Limb (tissue), 2 donors: Measurements from ENCODE around the gene MED8.

Experiments
- DNase-seq, 2 donors: peaks; one replicate each; pipeline ENCODE4 v3.0.0-alpha.2; 2016; ENCODE audit errors: extremely low spot score in 2 of 2

Gene MED8

DNA sequence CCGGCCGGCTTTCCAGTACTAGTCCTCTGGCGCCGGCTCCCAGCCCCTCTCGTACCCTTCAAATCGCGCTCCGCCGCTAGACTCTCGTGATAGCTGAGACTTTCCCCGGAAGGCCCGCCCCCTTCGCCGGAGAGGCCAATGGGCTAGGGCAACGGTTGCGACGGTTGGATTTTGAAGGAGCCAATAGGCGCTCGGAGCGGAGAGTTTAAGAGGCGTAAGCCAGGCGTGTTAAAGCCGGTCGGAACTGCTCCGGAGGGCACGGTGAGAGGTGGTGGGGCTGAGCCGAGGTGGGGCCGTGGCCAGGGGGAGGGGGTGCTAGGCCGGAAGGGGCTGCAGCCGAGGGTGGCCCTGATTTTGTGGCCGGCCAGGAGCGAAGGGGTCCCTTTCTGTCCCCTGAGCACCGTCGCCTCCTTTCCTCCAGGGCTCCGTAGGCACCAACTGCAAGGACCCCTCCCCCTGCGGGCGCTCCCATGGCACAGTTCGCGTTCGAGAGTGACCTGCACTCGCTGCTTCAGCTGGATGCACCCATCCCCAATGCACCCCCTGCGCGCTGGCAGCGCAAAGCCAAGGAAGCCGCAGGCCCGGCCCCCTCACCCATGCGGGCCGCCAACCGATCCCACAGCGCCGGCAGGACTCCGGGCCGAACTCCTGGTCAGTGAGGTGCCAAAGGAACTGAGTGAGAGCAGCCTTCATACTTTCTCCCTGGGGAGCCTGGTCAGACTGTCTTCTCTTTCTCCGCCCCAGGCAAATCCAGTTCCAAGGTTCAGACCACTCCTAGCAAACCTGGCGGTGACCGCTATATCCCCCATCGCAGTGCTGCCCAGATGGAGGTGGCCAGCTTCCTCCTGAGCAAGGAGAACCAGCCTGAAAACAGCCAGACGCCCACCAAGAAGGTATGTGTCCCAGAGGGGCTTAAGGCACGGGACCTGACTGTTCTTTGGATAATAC, 30.6 kb downstream of the MED8 start, which contains the start of gene CDC20:
Gene CDC20, plus strand, starts transcription at position 236 of the 948 bp plus-strand sequence. Its CDS starts 235 bp downstream, at position 471.
- DNase-seq = peak; percentile 97 to 99

DNA sequence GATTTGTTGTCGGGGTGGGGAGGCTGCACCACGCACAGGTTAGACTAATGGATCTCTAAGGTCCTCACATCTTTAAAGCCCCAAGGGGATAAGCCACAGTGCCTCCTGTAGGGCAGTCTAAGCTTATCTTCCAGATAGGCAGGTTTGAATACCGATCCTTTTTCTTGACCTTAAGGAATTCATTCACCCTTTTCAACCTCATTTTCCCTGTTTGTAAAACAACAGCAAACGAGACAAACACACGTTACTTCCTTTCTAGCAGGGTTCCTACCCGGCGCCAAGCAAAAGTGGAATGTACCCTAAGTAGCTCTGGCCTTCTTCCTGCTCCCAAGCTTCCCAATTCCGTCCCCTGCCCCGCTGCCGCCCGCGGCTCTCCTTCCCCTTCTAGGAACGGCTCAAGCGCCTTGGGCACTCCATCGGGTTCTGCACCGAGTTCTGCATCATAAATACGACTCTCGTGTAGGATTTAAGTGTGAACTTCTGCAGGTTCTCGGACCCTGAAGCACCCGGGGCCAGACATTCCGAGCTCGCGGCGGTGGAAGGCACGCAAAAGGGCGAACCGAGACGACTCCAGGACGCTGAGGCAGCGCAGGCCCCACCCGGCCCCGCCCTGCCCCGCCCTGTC, 31.4 kb downstream of the MED8 start:
- DNase-seq = peak in 1 of 2 donors; percentile 9

GRCh38 chr1:43357251-43357650, 32.3 kb downstream of the MED8 start:
- no peak for DNase-seq

DNA sequence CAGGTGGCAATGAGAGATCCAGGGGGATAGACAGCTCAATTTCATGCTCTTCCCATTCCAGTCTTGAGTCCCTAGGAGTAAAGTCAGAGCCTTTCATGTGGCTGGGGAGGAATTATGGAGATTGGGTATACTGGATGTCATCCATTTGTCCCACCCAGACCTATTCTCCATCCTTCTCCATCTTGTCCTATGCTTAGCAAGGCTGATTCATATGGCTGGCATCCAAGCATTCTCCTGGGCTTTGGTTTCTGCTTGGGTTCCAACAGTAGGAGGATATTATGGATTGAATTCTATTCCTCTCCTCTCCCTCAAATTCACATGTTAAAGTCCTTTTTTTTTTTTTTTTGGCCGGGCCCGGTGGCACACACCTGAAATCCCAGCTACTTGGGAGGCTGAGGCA, 34.7 kb downstream of the MED8 start:
- DNase-seq = no peak

- no peak for DNase-seq
These were observed 35.1 kb downstream of the MED8 start for GRCh38 chr1:43354471-43354870.

GRCh38 chr1:43352881-43353280, 36.7 kb downstream of the MED8 start:
- no peak for DNase-seq

GRCh38 chr1:43352351-43352705, 37.3 kb downstream of the MED8 start:
- no peak for DNase-seq

GRCh38 chr1:43351421-43352350, 37.9 kb downstream of the MED8 start:
- no peak for DNase-seq

DNA sequence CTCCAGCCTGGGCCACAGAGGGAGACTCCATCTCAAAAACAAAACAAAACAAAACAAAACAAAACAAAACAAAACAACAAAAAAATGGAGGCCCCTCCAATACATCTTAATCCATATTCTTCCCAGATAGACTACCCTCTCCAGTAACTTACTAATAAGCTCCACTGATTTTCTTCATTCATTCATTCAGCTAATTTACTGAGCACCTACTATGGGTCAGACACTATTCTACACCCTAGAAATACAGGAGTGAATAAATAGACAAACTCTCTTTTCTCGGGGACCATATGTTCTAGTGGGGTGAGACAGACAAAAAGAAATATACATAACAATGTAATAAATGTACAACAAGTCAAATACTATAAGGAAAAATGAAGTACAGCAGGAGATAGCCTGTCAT, 38.6 kb downstream of the MED8 start:
- no peak for DNase-seq

GRCh38 chr1:43349594-43350306, 39.9 kb downstream of the MED8 start:
- DNase-seq = peak in 1 of 2 donors; percentile 14

GRCh38 chr1:43348809-43349593, 40.6 kb downstream of the MED8 start:
- peak; percentile 51 to 89 for DNase-seq

GRCh38 chr1:43348343-43348808, 41.2 kb downstream of the MED8 start:
- DNase-seq = no peak

DNA sequence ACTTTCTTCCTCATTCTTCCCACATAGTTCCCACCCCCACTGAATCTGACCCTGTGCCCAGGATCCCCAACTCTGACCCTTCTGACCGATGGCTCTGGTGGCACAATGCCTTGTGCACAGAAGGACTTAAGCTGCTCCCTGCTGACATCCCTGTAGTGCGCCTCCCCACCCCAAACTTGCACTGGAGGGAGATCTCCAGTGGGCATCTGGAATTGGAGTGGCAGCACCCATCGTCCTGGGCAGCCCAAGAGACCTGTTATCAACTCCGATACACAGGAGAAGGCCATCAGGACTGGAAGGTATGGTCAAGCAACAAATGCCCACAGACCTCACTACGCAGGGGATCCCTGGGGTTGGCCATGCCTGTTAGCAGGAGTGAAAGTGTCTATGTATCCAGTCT, 43.0 kb downstream of the MED8 start:
- DNase-seq = no peak

DNA sequence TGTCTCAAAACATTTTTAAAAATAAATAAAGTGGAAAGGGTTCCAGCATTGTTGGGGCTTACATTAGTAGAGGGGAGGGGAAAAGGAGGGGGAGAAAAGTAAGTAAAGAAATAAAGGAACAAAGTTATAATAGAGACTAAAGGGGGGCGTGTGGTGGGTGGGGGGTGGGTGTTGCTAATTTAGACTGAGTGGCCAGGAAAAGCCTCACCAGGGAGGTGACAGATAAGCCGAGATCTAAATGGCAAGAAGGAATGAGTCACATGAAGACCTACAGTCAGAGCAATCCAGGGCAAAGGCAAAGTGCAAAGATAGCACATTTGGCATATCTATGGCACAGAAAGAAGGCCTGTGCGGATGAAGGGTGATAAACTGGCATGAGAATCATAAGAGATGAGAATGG, 44.5 kb downstream of the MED8 start:
- DNase-seq = no peak

- DNase-seq = no peak
These were observed 45.2 kb downstream of the MED8 start for GRCh38 chr1:43344267-43344850.

GRCh38 chr1:43340559-43340958, 49.0 kb downstream of the MED8 start:
- no peak for DNase-seq

- no peak for DNase-seq
These were observed 49.9 kb downstream of the MED8 start for GRCh38 chr1:43339584-43340232.

- no peak for DNase-seq
These were observed 51.6 kb downstream of the MED8 start for GRCh38 chr1:43338001-43338400.

DNA sequence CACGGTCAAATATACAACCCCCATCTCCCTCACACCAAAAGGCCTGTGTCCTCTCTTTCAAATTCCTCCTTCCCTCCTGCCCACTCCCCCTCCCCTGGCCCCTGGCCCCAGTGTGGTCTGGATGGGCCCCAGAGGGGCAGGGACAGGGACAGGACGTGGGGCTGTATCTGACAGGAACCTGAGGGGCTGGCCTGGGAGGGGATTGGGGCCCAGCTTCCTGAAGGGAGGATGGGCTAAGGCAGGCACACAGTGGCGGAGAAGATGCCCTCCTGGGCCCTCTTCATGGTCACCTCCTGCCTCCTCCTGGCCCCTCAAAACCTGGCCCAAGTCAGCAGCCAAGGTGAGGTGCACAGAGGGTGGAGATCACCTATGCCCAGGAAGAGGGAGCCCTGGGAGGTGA, 52.0 kb downstream of the MED8 start, which contains the start of gene MPL:
Gene MPL, plus strand, starts transcription at position 231 of the 400 bp plus-strand sequence. Its CDS starts 31 bp downstream, at position 262.
- DNase-seq = no peak
